Astrocyte of the spinal cord (primary cell): ENCODE results near the gene HLA-F.

ENCODE experiments used
- DNase-seq: peaks from one replicate; pipeline ENCODE4 v3.0.0; 2011; ENCODE audit warnings: low read depth, low spot score
- H3K4me3 ChIP-seq: 2 replicates; pipeline ENCODE4 v1.5.1; 2011; ENCODE audit warnings: low read depth, mild to moderate bottlenecking, low read length, moderate library complexity
- CTCF ChIP-seq: IDR thresholded peaks from 2 replicates; pipeline ENCODE4 v1.5.1; 2012; ENCODE audit warnings: low read depth, mild to moderate bottlenecking, low read length, inconsistent platforms
- in situ Hi-C: cut with HindIII; loops from 2 replicates; pipeline ENCODE4 v1.10.0; 2017; ENCODE audit warnings: low sequenced_read_pairs

HLA-F gene

GRCh38 chr6:29680416-29680815 is 42.8 kb upstream of the HLA-F start:
- in situ Hi-C loops: no loop called here
- no peak overlapping the region for H3K4me3 ChIP-seq
- DNase-seq: no peak
- TF ChIP-seq CTCF: no peak

- no peak for TF ChIP-seq CTCF
- DNase-seq: no peak
- no peak within 1 kb of the TSS for H3K4me3 ChIP-seq
- in situ Hi-C loops: no loop called here
Observed at GRCh38 chr6:29680904-29681303, 42.3 kb upstream of the HLA-F start, which contains the start of gene ZFP57. Gene ZFP57, minus strand, starts transcription at chr6:29681152. Its CDS starts 4,149 bp downstream, at chr6:29677003.

GRCh38 chr6:29681811-29682210 is 41.4 kb upstream of the HLA-F start:
- in situ Hi-C loops: no loop called here
- H3K4me3 ChIP-seq: no peak overlapping the region
- DNase-seq: no peak
- no peak for TF ChIP-seq CTCF

- no peak overlapping the region for H3K4me3 ChIP-seq
- no peak for TF ChIP-seq CTCF
- in situ Hi-C loops: no loop called here
- DNase-seq: no peak
Observed at GRCh38 chr6:29685718-29686326, 37.4 kb upstream of the HLA-F start.

- DNase-seq: no peak
- no peak for TF ChIP-seq CTCF
- in situ Hi-C loops: no loop called here
- no peak overlapping the region for H3K4me3 ChIP-seq
Observed at GRCh38 chr6:29694637-29695036, 28.6 kb upstream of the HLA-F start.

- in situ Hi-C loops: no loop called here
Observed at GRCh38 chr6:29696147-29697125, 26.8 kb upstream of the HLA-F start.

More at GRCh38 chr6:29696147-29697125, 26.8 kb upstream of the HLA-F start:
- TF ChIP-seq CTCF: peak; percentile 37
- DNase-seq: no peak
- H3K4me3 ChIP-seq: no peak overlapping the region
